Measurements from ENCODE around the gene RNH1.

The RNH1 gene

DNA sequence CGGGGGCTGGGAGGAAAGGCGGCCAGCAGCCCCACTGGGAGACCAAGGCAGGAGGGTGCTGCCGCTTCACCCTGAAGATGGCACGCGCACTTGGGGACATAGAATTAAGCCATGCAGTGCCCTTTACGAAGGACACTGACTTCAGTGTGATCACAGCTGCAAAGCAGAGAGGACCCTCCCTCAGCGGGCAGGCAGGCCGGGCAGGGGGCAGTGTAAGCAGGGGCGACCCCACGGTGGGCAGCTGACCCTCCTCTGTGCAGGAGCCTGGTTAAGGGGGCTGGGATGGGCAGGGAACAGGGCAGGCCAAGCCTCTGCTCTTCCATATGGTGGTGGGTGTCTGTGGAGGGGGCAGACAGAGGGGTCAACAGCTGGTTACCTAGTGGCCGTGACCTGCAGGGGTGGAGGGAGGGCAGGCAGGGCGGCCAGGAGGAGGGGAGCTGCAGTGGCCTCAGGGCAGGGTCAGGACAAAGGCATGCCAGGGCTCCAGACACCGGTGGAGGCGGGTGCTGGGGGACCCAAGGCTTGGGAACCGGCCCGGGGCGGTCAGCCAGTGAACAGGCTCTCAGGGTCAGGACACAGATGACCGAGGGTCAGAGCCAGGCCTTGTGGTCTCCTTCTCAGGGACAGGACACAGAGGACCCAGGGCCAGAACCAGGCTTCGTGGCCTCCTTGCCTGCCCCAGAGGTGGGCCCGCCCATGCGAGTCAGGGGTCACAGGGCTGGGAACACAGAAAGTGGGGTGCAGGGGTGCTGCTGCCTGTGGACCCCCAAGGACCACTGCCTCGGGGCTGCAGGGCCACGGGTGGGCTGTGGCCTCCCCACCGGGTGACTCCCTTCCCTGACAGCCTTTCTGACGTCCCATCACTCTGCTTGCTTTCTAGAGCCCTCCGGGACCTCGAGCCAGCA is 46.3 kb upstream of the RNH1 start:
- TF ChIP-seq, protein P1, sequence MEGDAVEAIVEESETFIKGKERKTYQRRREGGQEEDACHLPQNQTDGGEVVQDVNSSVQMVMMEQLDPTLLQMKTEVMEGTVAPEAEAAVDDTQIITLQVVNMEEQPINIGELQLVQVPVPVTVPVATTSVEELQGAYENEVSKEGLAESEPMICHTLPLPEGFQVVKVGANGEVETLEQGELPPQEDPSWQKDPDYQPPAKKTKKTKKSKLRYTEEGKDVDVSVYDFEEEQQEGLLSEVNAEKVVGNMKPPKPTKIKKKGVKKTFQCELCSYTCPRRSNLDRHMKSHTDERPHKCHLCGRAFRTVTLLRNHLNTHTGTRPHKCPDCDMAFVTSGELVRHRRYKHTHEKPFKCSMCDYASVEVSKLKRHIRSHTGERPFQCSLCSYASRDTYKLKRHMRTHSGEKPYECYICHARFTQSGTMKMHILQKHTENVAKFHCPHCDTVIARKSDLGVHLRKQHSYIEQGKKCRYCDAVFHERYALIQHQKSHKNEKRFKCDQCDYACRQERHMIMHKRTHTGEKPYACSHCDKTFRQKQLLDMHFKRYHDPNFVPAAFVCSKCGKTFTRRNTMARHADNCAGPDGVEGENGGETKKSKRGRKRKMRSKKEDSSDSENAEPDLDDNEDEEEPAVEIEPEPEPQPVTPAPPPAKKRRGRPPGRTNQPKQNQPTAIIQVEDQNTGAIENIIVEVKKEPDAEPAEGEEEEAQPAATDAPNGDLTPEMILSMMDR (IDR thresholded peaks at IDR 0.05; ENCODE audit: low read depth, low read length, missing control alignments): no peak
- H3K4me3 ChIP-seq (replicated peaks; ENCODE audit: low read depth, low read length): no peak overlapping the region
- DNase-seq (ENCODE audit: extremely low read depth, low read depth): no peak

DNA sequence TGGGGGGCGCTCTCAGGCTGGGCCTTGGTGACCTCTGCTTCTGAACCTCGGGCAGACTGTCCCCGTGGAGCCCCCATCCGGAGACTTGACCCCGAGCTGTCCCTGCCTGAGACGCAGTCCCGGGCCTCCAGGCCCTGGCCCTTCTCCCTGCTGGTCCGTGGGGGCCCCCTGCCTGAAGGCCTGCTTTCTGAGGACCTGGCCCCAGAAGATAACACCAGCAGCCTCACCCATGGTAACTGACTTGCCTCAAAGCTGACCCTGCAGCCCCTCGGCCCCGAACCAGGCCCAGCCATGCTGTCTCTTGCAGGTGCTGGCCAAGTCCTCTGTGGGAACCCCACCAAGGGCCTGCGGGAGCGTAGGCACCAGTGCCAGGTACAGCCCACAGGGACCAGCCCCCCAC is 44.6 kb upstream of the RNH1 start:
- H3K4me3 ChIP-seq (replicated peaks; ENCODE audit: low read depth, low read length): no peak overlapping the region
- TF ChIP-seq, protein P1 (IDR thresholded peaks at IDR 0.05; ENCODE audit: low read depth, low read length, missing control alignments): no peak
- DNase-seq (ENCODE audit: extremely low read depth, low read depth): no peak

DNA sequence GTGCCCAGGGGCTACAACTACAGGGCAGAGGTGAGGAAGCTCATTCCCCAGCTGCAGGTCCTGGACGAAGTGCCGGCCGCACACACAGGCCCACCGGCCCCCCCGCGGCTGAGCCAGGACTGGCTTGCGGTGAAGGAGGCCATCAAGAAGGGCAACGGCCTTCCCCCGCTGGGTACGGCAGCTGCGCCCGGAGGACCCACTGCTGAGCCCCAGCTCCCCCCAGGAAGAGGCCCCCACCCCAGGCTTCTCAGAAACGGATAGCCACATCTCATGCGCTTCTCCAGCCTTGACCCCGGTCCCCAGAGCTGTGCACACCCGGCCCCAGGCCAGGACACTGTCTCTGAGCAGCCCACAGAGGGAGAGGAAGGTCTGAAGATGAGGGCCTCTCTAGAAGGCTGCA is 44.1 kb upstream of the RNH1 start:
- TF ChIP-seq, protein P1 (IDR thresholded peaks at IDR 0.05; ENCODE audit: low read depth, low read length, missing control alignments): no peak
- no peak for DNase-seq (ENCODE audit: extremely low read depth, low read depth)

DNA sequence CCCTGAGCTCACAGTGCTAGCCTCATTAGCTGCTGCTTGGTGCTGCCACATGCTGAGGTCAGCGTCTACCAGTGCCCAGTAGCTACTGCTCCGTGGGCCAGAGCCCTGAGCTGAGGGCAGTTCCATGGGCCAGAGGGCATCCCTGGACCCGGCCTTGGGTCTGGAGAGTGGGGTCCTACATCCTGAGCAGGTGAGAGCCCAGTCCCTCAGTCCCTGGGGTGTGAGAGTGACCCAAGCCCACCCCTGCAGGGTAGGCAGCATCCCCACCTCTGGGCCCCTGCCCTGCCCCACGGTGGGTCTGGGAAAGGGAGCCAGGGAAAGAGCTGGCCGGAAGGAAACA is 43.7 kb upstream of the RNH1 start:
- DNase-seq (ENCODE audit: extremely low read depth, low read depth): no peak
- TF ChIP-seq, protein P1 (IDR thresholded peaks at IDR 0.05; ENCODE audit: low read depth, low read length, missing control alignments): no peak
- H3K4me3 ChIP-seq (replicated peaks; ENCODE audit: low read depth, low read length): no peak overlapping the region

More for the DNA sequence above, 44.1 kb upstream of the RNH1 start:
- H3K4me3 ChIP-seq (replicated peaks; ENCODE audit: low read depth, low read length): no peak overlapping the region

DNA sequence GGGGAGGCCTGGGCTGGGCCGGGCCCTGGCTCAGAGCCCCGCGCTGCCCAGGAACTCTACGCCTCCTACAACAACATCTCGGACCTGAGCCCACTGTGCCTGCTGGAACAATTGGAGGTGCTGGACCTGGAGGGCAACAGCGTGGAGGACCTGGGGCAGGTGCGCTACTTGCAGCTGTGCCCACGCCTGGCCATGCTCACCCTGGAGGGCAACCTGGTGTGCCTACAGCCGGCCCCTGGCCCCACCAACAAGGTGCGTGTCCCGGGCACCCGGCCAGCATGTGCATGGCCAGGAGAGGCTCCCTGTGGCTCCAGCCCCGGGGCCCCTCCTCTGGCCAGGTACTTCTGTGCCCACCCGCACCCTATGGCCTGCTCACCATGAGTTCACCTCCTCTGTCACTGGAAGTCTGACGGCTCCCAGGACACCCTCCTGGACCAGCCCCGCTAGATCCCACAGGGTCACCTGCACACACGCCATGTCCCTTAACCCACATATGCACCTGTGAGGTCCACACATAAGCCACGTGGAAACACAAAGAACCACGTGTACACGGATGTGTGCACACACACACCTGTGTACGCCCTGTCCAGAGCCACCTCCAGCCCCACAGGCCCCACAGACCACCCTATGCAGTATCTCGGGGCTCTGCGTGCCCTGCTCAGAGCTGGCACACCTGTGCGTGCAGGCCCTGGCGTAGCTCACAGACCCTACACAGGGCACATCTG is 43.1 kb upstream of the RNH1 start:
- no peak for DNase-seq (ENCODE audit: extremely low read depth, low read depth)
- no peak overlapping the region for H3K4me3 ChIP-seq (replicated peaks; ENCODE audit: low read depth, low read length)
- TF ChIP-seq, protein P1 (IDR thresholded peaks at IDR 0.05; ENCODE audit: low read depth, low read length, missing control alignments): no peak

DNA sequence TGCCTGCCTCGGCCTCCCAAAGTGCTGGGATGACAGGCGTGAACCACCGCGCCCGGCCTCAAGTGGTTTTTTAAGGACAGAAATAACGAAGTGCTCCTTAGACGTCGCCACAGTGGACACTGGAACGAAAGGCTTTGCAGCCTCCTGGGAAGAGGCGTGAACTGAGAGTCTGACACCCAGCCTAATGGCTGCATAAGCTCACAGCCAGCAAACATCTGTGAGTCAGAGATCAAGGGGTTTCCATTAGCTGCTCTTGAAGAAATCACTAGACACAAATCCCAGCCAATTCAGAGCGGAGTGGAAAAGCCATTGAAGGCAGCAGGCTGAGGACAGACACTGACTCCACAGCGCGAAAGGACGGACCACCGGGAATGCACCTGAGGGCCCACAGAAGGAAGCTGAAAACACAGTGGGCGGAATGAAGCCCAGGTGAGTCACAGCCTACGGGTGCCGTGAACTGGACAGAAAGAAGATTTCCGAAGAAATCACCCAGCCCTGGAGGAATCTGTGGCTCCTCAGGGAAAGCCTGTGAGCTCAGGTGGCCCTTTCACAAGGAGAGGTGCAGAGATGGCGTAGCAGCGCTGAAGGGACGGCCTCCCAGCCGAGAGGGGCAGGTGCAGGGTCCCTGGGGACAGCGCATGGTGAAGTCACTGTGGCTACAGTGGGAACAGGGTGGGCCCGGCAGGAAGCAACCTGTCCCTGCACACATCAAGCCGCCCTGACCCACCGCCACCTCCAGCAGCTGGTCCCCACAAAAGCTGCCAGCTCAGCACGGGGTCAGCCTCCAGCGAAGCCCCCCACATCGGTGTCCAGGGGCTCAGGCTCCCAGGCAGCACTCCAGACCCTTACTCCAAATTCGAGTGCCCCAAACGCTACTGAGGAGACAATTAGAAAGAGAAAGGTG is 41.9 kb upstream of the RNH1 start:
- TF ChIP-seq, protein P1 (IDR thresholded peaks at IDR 0.05; ENCODE audit: low read depth, low read length, missing control alignments): no peak
- H3K4me3 ChIP-seq (replicated peaks; ENCODE audit: low read depth, low read length): no peak overlapping the region
- no peak for DNase-seq (ENCODE audit: extremely low read depth, low read depth)
